Vagina (tissue), 2 donors: ENCODE measurements around the gene CADPS2. TPM values are rescaled to one million over a fixed set of nuclear protein-coding genes. Genes with fewer than 3 reads are reported as not detected.

Source experiments
- DNase-seq, 2 donors: peaks; one replicate each; pipeline ENCODE4 v3.0.0-alpha.2; 2017; ENCODE audit errors: extremely low spot score in 2 of 2
- H3K27ac ChIP-seq: fragments of 200-600 bp; sonication (generic); one replicate; pipeline ENCODE4 v1.5.1; 2019
- H3K27me3 ChIP-seq: fragments of 200-600 bp; sonication (generic); one replicate; pipeline ENCODE4 v1.5.1; 2019
- H3K36me3 ChIP-seq, 2 donors: fragments of 200-600 bp; sonication (generic); one replicate each; pipeline ENCODE4 v1.5.1; 2017 to 2019
- H3K4me1 ChIP-seq: fragments of 200-600 bp; sonication (generic); one replicate; pipeline ENCODE4 v1.5.1; 2019
- H3K4me3 ChIP-seq, 2 donors: fragments of 200-600 bp; sonication (generic); 1 replicate in 1 of 2; 2 replicates in 1 of 2; pipeline ENCODE4 v1.5.1; 2016 to 2019
- H3K9me3 ChIP-seq: fragments of 200-600 bp; sonication (generic); one replicate; pipeline ENCODE4 v1.5.1; 2019
- CTCF ChIP-seq, 3 experiments: fragments of 450-650 bp in 2 of 3; fragments of 200-600 bp in 1 of 3; sonication (generic) in 1 of 3; IDR thresholded peaks; one replicate each; pipeline ENCODE4 v1.5.1; 2017 to 2019; ENCODE audit warnings: antibody characterized with exemption in 3 of 3, mild to moderate bottlenecking in 2 of 3, moderate library complexity in 2 of 3
- POLR2A ChIP-seq, 2 donors: fragments of 450-650 bp; IDR thresholded peaks; one replicate each; pipeline ENCODE4 v1.6.1; 2017; ENCODE audit warnings: antibody characterized with exemption in 2 of 2, mild to moderate bottlenecking in 2 of 2, moderate library complexity in 2 of 2
- POLR2AphosphoS5 ChIP-seq, 2 donors: sonication (generic); formaldehyde crosslinking; IDR thresholded peaks; one replicate each; pipeline ENCODE4 v1.9.0; 2017; ENCODE audit warnings: antibody characterized with exemption in 2 of 2, mild to moderate bottlenecking in 2 of 2, low read depth in 1 of 2; ENCODE audit not compliant: insufficient read depth in 1 of 2
- intact Hi-C: fragments of 100-400 bp; cut with DNase I; formaldehyde crosslinking; loops from one replicate; pipeline ENCODE4 v1.15.1; 2023
- total RNA-seq: library from RNA; depleted of rRNA; stranded (reverse); fragments of >200 nt; gene quantifications from one replicate; pipeline ENCODE4 v1.2.3, GENCODE V29; 2016

Gene CADPS2
- total RNA-seq, 1 donor from 2014 or later: 25.5 TPM

GRCh38 chr7:122602800-122603199 is 283.5 kb downstream of the CADPS2 start:
- TF ChIP-seq POLR2A (IDR thresholded peaks at IDR 0.05) (no peak), POLR2AphosphoS5 (IDR thresholded peaks at IDR 0.05; ENCODE audit: insufficient read depth in 1 of 2, low read depth in 1 of 2) (no peak), CTCF (IDR thresholded peaks at IDR 0.05) (no peak)
- H3K4me1 ChIP-seq: no peaks in the 10 kb centered on the region
- no peak overlapping the region for H3K27ac ChIP-seq
- H3K4me3 ChIP-seq: no peak overlapping the region
- DNase-seq: no peak
- no peaks in the 10 kb centered on the region for H3K27me3 ChIP-seq
- no peaks in the 10 kb centered on the region for H3K36me3 ChIP-seq
- intact Hi-C loops: no loop called here
- no peaks in the 10 kb centered on the region for H3K9me3 ChIP-seq

GRCh38 chr7:122600630-122601029 is 285.6 kb downstream of the CADPS2 start:
- Histone ChIP-seq H3K4me1 (no peaks in the 10 kb centered on the region), H3K36me3 (no peaks in the 10 kb centered on the region), H3K27me3 (no peaks in the 10 kb centered on the region), H3K27ac (no peak overlapping the region), H3K9me3 (no peaks in the 10 kb centered on the region), H3K4me3 (no peak overlapping the region)
- TF ChIP-seq POLR2AphosphoS5 (IDR thresholded peaks at IDR 0.05; ENCODE audit: insufficient read depth in 1 of 2, low read depth in 1 of 2) (no peak), CTCF (IDR thresholded peaks at IDR 0.05) (no peak), POLR2A (IDR thresholded peaks at IDR 0.05) (no peak)
- intact Hi-C loops: no loop called here
- no peak for DNase-seq

GRCh38 chr7:122600042-122600441 is 286.2 kb downstream of the CADPS2 start:
- intact Hi-C loops: no loop called here
- Histone ChIP-seq H3K36me3 (no peaks in the 10 kb centered on the region), H3K4me1 (no peaks in the 10 kb centered on the region), H3K4me3 (no peak overlapping the region), H3K27me3 (no peaks in the 10 kb centered on the region), H3K27ac (no peak overlapping the region), H3K9me3 (no peaks in the 10 kb centered on the region)
- DNase-seq: no peak
- TF ChIP-seq CTCF (IDR thresholded peaks at IDR 0.05) (no peak), POLR2AphosphoS5 (IDR thresholded peaks at IDR 0.05; ENCODE audit: insufficient read depth in 1 of 2, low read depth in 1 of 2) (no peak), POLR2A (IDR thresholded peaks at IDR 0.05) (no peak)

- no peaks in the 10 kb centered on the region for H3K4me1 ChIP-seq
- no peak for TF ChIP-seq POLR2AphosphoS5 (IDR thresholded peaks at IDR 0.05; ENCODE audit: insufficient read depth in 1 of 2, low read depth in 1 of 2)
- no peak for TF ChIP-seq POLR2A (IDR thresholded peaks at IDR 0.05)
- TF ChIP-seq CTCF (IDR thresholded peaks at IDR 0.05): no peak
- intact Hi-C loops: loop anchor here (1.0 kb wide), 1 partner anchor 10 kb away; no protein-coding TSS in a partner anchor
- no peak for DNase-seq
- no peak overlapping the region for H3K4me3 ChIP-seq
- H3K9me3 ChIP-seq: no peaks in the 10 kb centered on the region
- H3K36me3 ChIP-seq: no peaks in the 10 kb centered on the region
- H3K27me3 ChIP-seq: no peaks in the 10 kb centered on the region
- no peak overlapping the region for H3K27ac ChIP-seq
Measured at GRCh38 chr7:122597277-122597676, 289.0 kb downstream of the CADPS2 start.

GRCh38 chr7:122595885-122596284 is 290.4 kb downstream of the CADPS2 start:
- TF ChIP-seq POLR2A (IDR thresholded peaks at IDR 0.05) (no peak), POLR2AphosphoS5 (IDR thresholded peaks at IDR 0.05; ENCODE audit: insufficient read depth in 1 of 2, low read depth in 1 of 2) (no peak), CTCF (IDR thresholded peaks at IDR 0.05) (no peak)
- H3K27me3 ChIP-seq: no peaks in the 10 kb centered on the region
- no peaks in the 10 kb centered on the region for H3K9me3 ChIP-seq
- DNase-seq: no peak
- H3K27ac ChIP-seq: no peak overlapping the region
- H3K36me3 ChIP-seq: no peaks in the 10 kb centered on the region
- intact Hi-C loops: no loop called here
- no peak overlapping the region for H3K4me3 ChIP-seq
- no peaks in the 10 kb centered on the region for H3K4me1 ChIP-seq
